Panc1 (cell line): ENCODE results near the gene GSTK1. TPM values are rescaled to one million over a fixed set of nuclear protein-coding genes. Genes with fewer than 3 reads are reported as not detected.

Experiments
- ATAC-seq: fragments of 200-7000 bp; cut with Tn5 transposase; 2 replicates; pipeline ENCODE4 v1.9.1; 2020; ENCODE audit warnings: mild to moderate bottlenecking, moderate library complexity
- BruUV-seq: library from RNA; stranded (reverse); fragments of 400-500 nt; replicated peaks from 2 replicates; lab custom pipeline; 2021; lab: Mats Ljungman, UMichigan
- CTCF ChIA-PET: fragments of 300-600 bp; sonication (Branson Sonifier 250); formaldehyde crosslinking; loops from one replicate; lab custom pipeline; 2022; ENCODE audit warnings: antibody characterized with exemption; lab: Charles Lee
- POLR2A ChIA-PET: fragments of 300-600 bp; sonication (Branson Sonifier 250); formaldehyde crosslinking; loops from one replicate; lab custom pipeline; 2022; ENCODE audit warnings: antibody characterized with exemption; lab: Charles Lee
- DNase-seq: peaks from one replicate; pipeline ENCODE4 v3.0.0-alpha.2; 2010; ENCODE audit warnings: low read depth, low spot score
- H3K27ac ChIP-seq: 2 replicates; pipeline ENCODE4 v1.5.1; 2011; ENCODE audit warnings: mild to moderate bottlenecking, low read length, inconsistent platforms
- H3K27me3 ChIP-seq: fragments of 200-500 bp; sonication (Bioruptor generic); 2 replicates; pipeline ENCODE4 v1.6.0; 2014; ENCODE audit warnings: low read length, inconsistent platforms; ENCODE audit not compliant: control insufficient read depth, insufficient read depth
- H3K36me3 ChIP-seq: fragments of 200-500 bp; sonication (Bioruptor generic); 2 replicates; pipeline ENCODE4 v1.5.1; 2014; ENCODE audit warnings: inconsistent platforms, mild to moderate bottlenecking, low read length, moderate library complexity; ENCODE audit not compliant: control insufficient read depth, insufficient read depth
- H3K4me1 ChIP-seq: 2 replicates; pipeline ENCODE4 v1.5.1; 2011; ENCODE audit warnings: inconsistent platforms, mild to moderate bottlenecking, low read length, moderate library complexity; ENCODE audit not compliant: control insufficient read depth, insufficient read depth
- H3K4me3 ChIP-seq, 2 experiments: 2 replicates each; pipeline ENCODE4 v1.5.1; 2011 to 2012; ENCODE audit warnings: low read depth in 2 of 2, low read length in 2 of 2, mild to moderate bottlenecking in 2 of 2, inconsistent platforms in 1 of 2, moderate library complexity in 1 of 2
- H3K9me3 ChIP-seq: fragments of 200-500 bp; sonication (Bioruptor generic); 2 replicates; pipeline ENCODE4 v1.5.1; 2014; ENCODE audit warnings: low read depth, mild to moderate bottlenecking, inconsistent platforms, low read length, moderate library complexity; ENCODE audit not compliant: control insufficient read depth, insufficient read depth
- POLR2AphosphoS5 ChIP-seq: IDR thresholded peaks from 2 replicates; pipeline ENCODE4 v1.6.1; 2012; ENCODE audit warnings: mild to moderate bottlenecking, low read depth, low read length, moderate library complexity
- SIN3A ChIP-seq: IDR thresholded peaks from 2 replicates; pipeline ENCODE4 v1.6.1; 2012; ENCODE audit warnings: low read depth, mild to moderate bottlenecking, low read length, moderate library complexity, borderline replicate concordance; ENCODE audit not compliant: insufficient read depth
- TCF7L2 ChIP-seq: IDR thresholded peaks from 2 replicates; pipeline ENCODE4 v1.6.1; 2011; ENCODE audit warnings: mild to moderate bottlenecking, low read depth, low read length, inconsistent platforms
- in situ Hi-C: cut with HindIII; loops from 2 replicates; pipeline ENCODE4 v1.10.0; 2016; ENCODE audit warnings: low sequenced_read_pairs, low pct_unique_long_range_greater_than_20kb
- intact Hi-C: fragments of 100-400 bp; cut with micrococcal nuclease; formaldehyde crosslinking; loops from one replicate; pipeline ENCODE4 v1.10.0; 2022; ENCODE audit not compliant: unreplicated experiment
- total RNA-seq: library from RNA; stranded (reverse); gene quantifications from one replicate; pipeline ENCODE4 v1.2.1, GENCODE V29; 2021; ENCODE audit not compliant: unreplicated experiment
- TF ChIP-seq, protein P1 (sequence below), 2 experiments: IDR thresholded peaks; 2 replicates each; pipeline ENCODE4 v1.6.1; 2011 to 2012; ENCODE audit warnings: low read depth in 2 of 2, control low read depth in 1 of 2, low read length in 1 of 2, mild to moderate bottlenecking in 1 of 2, moderate library complexity in 1 of 2; ENCODE audit not compliant: insufficient read depth in 1 of 2
- TF ChIP-seq, protein P2 (sequence below): fragments of 450-650 bp; IDR thresholded peaks from 2 replicates; pipeline ENCODE4 v1.5.1; 2017; ENCODE audit warnings: mild to moderate bottlenecking

GSTK1 gene
- total RNA-seq, 1 experiment from 2014 or later, result 100 TPM

DNA sequence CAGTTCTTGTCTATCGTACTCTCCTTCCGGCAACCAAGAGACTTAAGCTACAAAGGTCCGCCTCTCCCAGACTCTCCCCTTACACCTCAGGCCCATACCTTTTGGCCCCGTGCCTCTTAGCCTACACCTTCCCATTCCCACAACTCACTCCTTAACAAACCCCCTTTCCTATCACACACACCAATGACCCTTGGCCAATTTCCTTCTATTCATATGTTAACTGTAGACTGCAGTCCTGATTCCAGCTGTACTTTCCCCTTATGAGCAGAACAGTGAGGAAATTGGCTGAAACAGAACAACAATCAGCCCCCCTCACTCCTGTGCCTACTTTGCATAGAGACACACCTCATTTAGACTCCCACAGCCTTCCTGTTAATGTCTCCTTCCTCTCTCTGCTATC lies 20.1 kb downstream of the GSTK1 start:
- intact Hi-C loops (no loop called here), in situ Hi-C loops (no loop called here)
- BruUV-seq, result no TSS peak
- H3K4me1 ChIP-seq, result peaks cover 21% of the 10 kb centered on the region
- H3K27me3 ChIP-seq, result no peaks in the 10 kb centered on the region
- H3K4me3 ChIP-seq, result no peak overlapping the region
- POLR2A ChIA-PET, result no interaction called here
- peaks cover 4% of the 10 kb centered on the region; the same call in 1 of the 2 replicates for H3K9me3 ChIP-seq
- no peak overlapping the region for H3K27ac ChIP-seq
- no peak for ATAC-seq
- CTCF ChIA-PET, result interaction anchor here (0.8 kb wide), 1 partner anchor 68 kb away, joined by 3 read pairs; no protein-coding TSS in a partner anchor
- TF ChIP-seq POLR2AphosphoS5, result no peak
- TF ChIP-seq, protein P1, sequence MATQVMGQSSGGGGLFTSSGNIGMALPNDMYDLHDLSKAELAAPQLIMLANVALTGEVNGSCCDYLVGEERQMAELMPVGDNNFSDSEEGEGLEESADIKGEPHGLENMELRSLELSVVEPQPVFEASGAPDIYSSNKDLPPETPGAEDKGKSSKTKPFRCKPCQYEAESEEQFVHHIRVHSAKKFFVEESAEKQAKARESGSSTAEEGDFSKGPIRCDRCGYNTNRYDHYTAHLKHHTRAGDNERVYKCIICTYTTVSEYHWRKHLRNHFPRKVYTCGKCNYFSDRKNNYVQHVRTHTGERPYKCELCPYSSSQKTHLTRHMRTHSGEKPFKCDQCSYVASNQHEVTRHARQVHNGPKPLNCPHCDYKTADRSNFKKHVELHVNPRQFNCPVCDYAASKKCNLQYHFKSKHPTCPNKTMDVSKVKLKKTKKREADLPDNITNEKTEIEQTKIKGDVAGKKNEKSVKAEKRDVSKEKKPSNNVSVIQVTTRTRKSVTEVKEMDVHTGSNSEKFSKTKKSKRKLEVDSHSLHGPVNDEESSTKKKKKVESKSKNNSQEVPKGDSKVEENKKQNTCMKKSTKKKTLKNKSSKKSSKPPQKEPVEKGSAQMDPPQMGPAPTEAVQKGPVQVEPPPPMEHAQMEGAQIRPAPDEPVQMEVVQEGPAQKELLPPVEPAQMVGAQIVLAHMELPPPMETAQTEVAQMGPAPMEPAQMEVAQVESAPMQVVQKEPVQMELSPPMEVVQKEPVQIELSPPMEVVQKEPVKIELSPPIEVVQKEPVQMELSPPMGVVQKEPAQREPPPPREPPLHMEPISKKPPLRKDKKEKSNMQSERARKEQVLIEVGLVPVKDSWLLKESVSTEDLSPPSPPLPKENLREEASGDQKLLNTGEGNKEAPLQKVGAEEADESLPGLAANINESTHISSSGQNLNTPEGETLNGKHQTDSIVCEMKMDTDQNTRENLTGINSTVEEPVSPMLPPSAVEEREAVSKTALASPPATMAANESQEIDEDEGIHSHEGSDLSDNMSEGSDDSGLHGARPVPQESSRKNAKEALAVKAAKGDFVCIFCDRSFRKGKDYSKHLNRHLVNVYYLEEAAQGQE (IDR thresholded peaks at IDR 0.05; ENCODE audit: insufficient read depth in 1 of 2, low read depth in 2 of 2, low read length in 1 of 2), result no peak
- no peak for TF ChIP-seq TCF7L2
- TF ChIP-seq, protein P2, sequence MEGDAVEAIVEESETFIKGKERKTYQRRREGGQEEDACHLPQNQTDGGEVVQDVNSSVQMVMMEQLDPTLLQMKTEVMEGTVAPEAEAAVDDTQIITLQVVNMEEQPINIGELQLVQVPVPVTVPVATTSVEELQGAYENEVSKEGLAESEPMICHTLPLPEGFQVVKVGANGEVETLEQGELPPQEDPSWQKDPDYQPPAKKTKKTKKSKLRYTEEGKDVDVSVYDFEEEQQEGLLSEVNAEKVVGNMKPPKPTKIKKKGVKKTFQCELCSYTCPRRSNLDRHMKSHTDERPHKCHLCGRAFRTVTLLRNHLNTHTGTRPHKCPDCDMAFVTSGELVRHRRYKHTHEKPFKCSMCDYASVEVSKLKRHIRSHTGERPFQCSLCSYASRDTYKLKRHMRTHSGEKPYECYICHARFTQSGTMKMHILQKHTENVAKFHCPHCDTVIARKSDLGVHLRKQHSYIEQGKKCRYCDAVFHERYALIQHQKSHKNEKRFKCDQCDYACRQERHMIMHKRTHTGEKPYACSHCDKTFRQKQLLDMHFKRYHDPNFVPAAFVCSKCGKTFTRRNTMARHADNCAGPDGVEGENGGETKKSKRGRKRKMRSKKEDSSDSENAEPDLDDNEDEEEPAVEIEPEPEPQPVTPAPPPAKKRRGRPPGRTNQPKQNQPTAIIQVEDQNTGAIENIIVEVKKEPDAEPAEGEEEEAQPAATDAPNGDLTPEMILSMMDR, result no peak
- no peak for TF ChIP-seq SIN3A
- DNase-seq, result no peak
- no peaks in the 10 kb centered on the region for H3K36me3 ChIP-seq

DNA sequence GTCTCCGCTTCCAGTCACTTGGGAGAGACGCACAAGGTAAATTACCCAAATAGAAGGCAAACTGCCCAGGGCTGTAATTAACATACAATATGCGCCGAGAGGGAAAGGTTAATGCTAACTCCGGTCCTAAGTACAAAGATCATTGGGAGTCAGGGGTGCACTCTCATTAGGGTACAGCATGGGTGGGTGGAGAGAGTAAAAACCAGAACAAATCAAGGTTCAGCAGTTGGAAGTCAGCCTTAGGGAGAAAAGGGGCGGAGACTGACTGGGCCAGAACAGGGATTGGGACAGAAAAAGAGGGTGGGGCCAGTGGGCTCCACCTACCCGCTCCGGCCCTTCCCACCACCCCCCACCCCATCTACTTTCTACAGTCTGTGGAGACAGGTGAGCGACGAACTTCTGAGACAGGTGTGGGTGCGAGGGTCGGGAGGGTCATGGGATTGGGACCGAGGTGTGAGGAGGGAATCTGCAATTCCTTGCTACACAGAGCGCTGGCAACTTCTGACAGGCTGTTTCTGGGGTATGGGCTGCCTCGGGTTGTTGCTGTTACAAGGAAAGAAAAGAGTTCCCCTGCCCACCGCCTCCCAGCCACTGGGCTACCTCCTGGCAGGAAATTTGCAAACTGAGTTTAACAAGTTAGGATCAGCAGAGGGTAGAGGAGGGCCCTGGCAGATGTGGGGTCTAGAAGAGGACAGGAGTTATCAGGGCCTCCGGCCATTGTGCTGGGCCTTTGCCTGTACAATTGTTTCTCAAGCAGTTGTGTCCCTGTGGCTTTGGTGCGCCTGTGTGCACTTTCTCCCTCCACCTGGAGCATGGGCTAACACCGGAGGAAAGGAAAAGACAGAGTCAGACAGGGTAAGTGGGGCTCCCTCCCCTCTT lies 21.6 kb downstream of the GSTK1 start, which contains the start of gene TMEM139:
TMEM139 (plus strand) TSS at position 368 of the 879 bp plus-strand sequence. CDS start 1,000 bp downstream, outside the sequence.
- no TSS peak for BruUV-seq
- Histone ChIP-seq H3K36me3 (no peaks in the 10 kb centered on the region), H3K4me1 (peaks cover 23% of the 10 kb centered on the region), H3K4me3 (peak within 1 kb of the TSS; percentile 16 to 50), H3K27ac (peak within 1 kb of the TSS; percentile 67), H3K9me3 (peaks cover 4% of the 10 kb centered on the region; the same call in 1 of the 2 replicates), H3K27me3 (no peaks in the 10 kb centered on the region)
- ATAC-seq, result no peak
- CTCF ChIA-PET, result no interaction called here
- in situ Hi-C loops, result no loop called here
- POLR2A ChIA-PET, result no interaction called here
- TF ChIP-seq TCF7L2, result no peak
- TF ChIP-seq POLR2AphosphoS5, result no peak
- no peak for TF ChIP-seq SIN3A
- TF ChIP-seq, protein P2, result no peak
- TF ChIP-seq, protein P1 (IDR thresholded peaks at IDR 0.05; ENCODE audit: insufficient read depth in 1 of 2, low read depth in 2 of 2, low read length in 1 of 2), result no peak
- intact Hi-C loops, result no loop called here
- no peak for DNase-seq
